ENCODE results near the gene TSPAN4.

GRCh38 chr11:808427-809286, 34.0 kb upstream of the TSPAN4 start:
- TF ChIP-seq CTCF (IDR thresholded peaks at IDR 0.05) (no peak), EP300 (IDR thresholded peaks at IDR 0.05) (no peak), POLR2A (IDR thresholded peaks at IDR 0.05) (no peak)
